Measurements from ENCODE around the gene ATP2B3. TPM values are rescaled to one million over a fixed set of nuclear protein-coding genes. Genes with fewer than 3 reads are reported as not detected.

The ATP2B3 gene
- total RNA-seq, 4 donors from 2014 or later = not detected

DNA sequence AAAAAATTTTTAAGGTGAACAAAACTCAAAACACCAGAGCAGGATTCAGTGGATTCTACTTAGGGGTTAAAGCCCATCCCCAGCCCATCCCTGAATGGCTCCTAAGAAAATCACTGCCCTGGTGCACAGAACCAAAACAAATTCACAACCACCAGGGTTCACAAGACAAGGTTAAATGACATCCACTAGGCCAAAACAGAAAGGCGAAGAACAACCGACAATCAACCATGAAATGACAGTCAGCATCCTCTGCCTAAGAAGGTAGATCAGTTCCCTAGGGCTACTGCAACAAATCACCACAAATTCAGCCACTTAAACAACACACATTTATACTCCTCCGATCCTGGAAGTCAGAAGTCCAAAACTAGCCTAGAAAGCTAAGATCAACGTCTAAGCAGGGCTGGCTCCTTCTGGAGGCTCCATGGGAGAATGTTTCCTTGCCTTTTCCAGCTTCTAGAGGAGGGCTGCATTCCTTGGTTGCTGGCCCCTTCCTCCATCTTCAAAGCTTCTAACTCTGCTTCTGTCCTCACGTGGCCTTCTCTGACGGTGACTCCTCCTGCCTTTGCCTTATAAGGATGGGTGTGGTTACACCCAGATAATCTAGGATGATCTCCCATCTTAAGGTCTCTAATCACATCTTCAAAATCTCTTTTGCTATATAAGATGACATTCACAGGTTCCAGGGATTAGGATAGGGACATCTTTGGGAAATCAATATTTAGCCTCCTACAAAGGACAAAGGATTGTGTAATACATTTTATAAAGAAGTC lies 79.7 kb downstream of the ATP2B3 start:
- TF ChIP-seq, protein P1, sequence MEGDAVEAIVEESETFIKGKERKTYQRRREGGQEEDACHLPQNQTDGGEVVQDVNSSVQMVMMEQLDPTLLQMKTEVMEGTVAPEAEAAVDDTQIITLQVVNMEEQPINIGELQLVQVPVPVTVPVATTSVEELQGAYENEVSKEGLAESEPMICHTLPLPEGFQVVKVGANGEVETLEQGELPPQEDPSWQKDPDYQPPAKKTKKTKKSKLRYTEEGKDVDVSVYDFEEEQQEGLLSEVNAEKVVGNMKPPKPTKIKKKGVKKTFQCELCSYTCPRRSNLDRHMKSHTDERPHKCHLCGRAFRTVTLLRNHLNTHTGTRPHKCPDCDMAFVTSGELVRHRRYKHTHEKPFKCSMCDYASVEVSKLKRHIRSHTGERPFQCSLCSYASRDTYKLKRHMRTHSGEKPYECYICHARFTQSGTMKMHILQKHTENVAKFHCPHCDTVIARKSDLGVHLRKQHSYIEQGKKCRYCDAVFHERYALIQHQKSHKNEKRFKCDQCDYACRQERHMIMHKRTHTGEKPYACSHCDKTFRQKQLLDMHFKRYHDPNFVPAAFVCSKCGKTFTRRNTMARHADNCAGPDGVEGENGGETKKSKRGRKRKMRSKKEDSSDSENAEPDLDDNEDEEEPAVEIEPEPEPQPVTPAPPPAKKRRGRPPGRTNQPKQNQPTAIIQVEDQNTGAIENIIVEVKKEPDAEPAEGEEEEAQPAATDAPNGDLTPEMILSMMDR (IDR thresholded peaks at IDR 0.05; ENCODE audit: low read depth) = no peak

GRCh38 chrX:153598541-153599191 lies 81.2 kb downstream of the ATP2B3 start, which contains the start of gene CCNQ:
CCNQ (minus strand) TSS chrX:153599139; CDS start chrX:153599073, 66 bp downstream.
- TF ChIP-seq, protein P1 (IDR thresholded peaks at IDR 0.05; ENCODE audit: low read depth) = no peak

- TF ChIP-seq, protein P1 (IDR thresholded peaks at IDR 0.05; ENCODE audit: low read depth) = no peak
Observed at GRCh38 chrX:153599192-153600031, 82.0 kb downstream of the ATP2B3 start.

DNA sequence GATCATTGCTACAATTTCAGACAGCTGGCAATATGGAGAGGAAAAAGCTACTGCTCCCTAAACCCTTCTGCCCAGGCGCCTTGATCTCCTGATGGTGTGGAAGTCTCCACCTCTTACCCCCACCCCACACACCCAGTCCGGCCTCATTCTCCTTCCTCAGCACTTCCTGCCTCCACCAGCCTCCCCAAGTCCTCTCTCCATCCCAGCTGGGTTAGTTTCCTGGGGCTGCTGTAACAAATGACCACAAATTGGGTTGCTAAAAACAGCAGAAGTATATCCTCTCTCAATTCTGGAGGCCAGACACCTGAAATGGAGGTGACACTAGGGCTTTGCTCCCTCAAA lies 82.6 kb downstream of the ATP2B3 start:
- TF ChIP-seq, protein P1 (IDR thresholded peaks at IDR 0.05; ENCODE audit: low read depth) = no peak

DNA sequence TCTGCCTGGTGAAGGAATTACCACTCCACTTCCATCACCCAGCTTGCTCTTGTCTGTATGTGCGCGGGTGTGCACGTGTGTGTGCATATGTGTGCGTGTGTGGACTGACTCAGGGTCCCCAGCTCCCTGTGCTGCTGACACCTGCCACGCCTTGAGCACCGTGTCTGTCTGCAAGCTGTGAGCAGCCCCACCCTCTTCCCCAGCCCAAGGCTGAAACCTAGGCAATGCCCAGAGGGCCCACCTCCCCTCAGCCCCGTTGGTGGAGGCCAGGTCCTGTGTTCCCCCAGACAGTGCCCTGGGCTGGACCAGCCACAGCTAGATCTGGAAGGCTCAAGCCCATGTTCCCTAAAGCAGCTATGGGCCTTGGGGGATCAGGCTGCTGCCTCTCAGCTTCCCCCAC lies 83.5 kb downstream of the ATP2B3 start:
- TF ChIP-seq, protein P1 (IDR thresholded peaks at IDR 0.05; ENCODE audit: low read depth) = no peak

DNA sequence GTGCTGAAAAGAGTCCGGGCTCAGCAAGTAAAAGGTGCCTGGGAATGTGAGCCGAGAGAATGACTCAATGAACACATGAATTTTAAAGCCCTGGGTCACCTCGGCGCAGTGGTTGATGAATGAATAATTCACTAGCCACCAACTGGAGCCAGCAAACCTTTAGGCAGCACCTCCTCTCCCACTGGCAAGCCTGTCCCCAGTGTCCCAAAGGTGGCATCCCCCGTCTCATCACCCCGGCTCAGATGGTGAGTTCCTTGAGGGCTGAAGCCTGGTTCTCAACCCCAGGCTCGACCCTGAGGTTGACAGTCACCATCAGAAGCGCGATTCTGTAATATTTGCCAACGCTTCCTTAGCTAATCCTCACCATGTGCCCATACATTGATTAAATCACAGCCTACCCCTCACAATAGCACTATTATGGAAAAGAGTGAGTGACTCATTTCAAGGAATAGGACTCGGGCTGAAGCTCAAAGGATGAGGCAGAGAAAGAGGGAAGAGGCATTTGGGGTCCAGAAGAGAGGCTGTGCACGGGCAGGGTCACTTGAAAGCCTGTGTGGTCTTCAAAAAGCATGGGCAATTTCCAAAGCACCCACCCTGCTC lies 84.2 kb downstream of the ATP2B3 start:
- TF ChIP-seq, protein P1 (IDR thresholded peaks at IDR 0.05; ENCODE audit: low read depth) = no peak
